ENCODE results near the gene DTNBP1.

GRCh38 chr6:15505463-15505918 is 157.3 kb downstream of the DTNBP1 start:
- TF ChIP-seq, protein P1, sequence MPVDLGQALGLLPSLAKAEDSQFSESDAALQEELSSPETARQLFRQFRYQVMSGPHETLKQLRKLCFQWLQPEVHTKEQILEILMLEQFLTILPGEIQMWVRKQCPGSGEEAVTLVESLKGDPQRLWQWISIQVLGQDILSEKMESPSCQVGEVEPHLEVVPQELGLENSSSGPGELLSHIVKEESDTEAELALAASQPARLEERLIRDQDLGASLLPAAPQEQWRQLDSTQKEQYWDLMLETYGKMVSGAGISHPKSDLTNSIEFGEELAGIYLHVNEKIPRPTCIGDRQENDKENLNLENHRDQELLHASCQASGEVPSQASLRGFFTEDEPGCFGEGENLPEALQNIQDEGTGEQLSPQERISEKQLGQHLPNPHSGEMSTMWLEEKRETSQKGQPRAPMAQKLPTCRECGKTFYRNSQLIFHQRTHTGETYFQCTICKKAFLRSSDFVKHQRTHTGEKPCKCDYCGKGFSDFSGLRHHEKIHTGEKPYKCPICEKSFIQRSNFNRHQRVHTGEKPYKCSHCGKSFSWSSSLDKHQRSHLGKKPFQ (tag by site-specific recombination; IDR thresholded peaks at IDR 0.05), result no peak
- TF ChIP-seq, protein P2, sequence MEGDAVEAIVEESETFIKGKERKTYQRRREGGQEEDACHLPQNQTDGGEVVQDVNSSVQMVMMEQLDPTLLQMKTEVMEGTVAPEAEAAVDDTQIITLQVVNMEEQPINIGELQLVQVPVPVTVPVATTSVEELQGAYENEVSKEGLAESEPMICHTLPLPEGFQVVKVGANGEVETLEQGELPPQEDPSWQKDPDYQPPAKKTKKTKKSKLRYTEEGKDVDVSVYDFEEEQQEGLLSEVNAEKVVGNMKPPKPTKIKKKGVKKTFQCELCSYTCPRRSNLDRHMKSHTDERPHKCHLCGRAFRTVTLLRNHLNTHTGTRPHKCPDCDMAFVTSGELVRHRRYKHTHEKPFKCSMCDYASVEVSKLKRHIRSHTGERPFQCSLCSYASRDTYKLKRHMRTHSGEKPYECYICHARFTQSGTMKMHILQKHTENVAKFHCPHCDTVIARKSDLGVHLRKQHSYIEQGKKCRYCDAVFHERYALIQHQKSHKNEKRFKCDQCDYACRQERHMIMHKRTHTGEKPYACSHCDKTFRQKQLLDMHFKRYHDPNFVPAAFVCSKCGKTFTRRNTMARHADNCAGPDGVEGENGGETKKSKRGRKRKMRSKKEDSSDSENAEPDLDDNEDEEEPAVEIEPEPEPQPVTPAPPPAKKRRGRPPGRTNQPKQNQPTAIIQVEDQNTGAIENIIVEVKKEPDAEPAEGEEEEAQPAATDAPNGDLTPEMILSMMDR (tag by site-specific recombination; IDR thresholded peaks at IDR 0.05), result no peak
- TF ChIP-seq, protein P3, sequence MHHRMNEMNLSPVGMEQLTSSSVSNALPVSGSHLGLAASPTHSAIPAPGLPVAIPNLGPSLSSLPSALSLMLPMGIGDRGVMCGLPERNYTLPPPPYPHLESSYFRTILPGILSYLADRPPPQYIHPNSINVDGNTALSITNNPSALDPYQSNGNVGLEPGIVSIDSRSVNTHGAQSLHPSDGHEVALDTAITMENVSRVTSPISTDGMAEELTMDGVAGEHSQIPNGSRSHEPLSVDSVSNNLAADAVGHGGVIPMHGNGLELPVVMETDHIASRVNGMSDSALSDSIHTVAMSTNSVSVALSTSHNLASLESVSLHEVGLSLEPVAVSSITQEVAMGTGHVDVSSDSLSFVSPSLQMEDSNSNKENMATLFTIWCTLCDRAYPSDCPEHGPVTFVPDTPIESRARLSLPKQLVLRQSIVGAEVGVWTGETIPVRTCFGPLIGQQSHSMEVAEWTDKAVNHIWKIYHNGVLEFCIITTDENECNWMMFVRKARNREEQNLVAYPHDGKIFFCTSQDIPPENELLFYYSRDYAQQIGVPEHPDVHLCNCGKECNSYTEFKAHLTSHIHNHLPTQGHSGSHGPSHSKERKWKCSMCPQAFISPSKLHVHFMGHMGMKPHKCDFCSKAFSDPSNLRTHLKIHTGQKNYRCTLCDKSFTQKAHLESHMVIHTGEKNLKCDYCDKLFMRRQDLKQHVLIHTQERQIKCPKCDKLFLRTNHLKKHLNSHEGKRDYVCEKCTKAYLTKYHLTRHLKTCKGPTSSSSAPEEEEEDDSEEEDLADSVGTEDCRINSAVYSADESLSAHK (tag by site-specific recombination; IDR thresholded peaks at IDR 0.05), result no peak

Measured in HEK293 (cell line).